Measurements from ENCODE around the gene ZC2HC1B.
"Not testable (repeated sequence)": the region's sequence is repeated elsewhere in the genome, so short reads cannot be mapped to it uniquely, and the experiment has no call there.

The ZC2HC1B gene

DNA sequence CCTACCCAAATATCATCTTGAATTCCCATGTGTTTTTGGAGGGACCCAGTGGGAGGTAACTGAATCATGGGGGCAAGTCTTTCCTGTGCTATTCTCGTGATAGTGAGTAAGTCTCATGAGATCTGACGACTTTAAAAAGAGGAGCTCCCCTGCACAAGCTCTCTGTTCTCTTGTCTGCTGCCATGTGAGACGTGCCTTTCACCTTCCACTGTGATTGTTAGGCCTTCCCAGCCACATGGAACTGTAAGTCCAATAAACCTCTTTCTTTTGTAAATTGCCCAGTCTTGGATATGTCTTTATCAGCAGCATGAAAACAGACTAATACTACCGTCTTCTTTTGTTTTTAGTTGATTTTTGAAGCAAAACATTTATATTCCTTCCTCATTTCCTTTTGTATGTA is 52.8 kb downstream of the ZC2HC1B start:
- not testable (repeated sequence) for H3K27ac ChIP-seq (ENCODE audit: low read depth in 2 of 2, low read length in 2 of 2); H3K9ac ChIP-seq (ENCODE audit: low read depth in 1 of 2, low read length in 2 of 2); H3K4me1 ChIP-seq (ENCODE audit: control insufficient read depth in 2 of 2, insufficient read depth in 2 of 2, low read length in 2 of 2); H3K4me3 ChIP-seq (ENCODE audit: low read length in 2 of 2); H3K27me3 ChIP-seq (ENCODE audit: control insufficient read depth in 2 of 2, insufficient read depth in 2 of 2, low read length in 2 of 2); H3K9me3 ChIP-seq (ENCODE audit: control insufficient read depth in 2 of 2, low read length in 2 of 2); H3K36me3 ChIP-seq (ENCODE audit: control insufficient read depth in 2 of 2, insufficient read depth in 2 of 2, low read length in 2 of 2)

DNA sequence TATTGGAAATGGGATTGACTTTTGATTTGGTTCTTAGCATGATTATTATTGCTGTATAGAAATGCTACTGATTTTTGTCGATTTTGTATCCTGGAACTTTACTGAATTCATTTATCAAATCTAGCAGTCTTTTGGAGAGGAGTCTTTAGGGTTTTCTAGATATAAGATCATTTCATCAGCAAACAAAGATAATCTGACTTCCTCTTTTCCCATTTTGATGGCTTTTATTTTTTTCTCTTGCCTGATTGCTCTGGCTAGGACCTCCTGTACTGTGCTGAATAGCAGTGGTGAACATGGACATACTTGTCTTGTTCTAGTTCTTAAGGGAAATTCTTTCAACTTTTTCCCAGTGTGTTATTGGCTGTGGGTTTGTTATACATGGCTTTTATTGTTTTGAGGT is 64.6 kb downstream of the ZC2HC1B start:
- H3K36me3 ChIP-seq (ENCODE audit: control insufficient read depth in 2 of 2, insufficient read depth in 2 of 2, low read length in 2 of 2), result no peaks in the 10 kb centered on the region
- H3K9ac ChIP-seq (ENCODE audit: low read depth in 1 of 2, low read length in 2 of 2), result no peak overlapping the region
- H3K27ac ChIP-seq (ENCODE audit: low read depth in 2 of 2, low read length in 2 of 2), result no peak overlapping the region
- H3K9me3 ChIP-seq (ENCODE audit: control insufficient read depth in 2 of 2, low read length in 2 of 2), result peaks cover 0 to 2% of the 10 kb centered on the region in 2 donors
- no peaks in the 10 kb centered on the region for H3K4me1 ChIP-seq (ENCODE audit: control insufficient read depth in 2 of 2, insufficient read depth in 2 of 2, low read length in 2 of 2)
- no peaks in the 10 kb centered on the region for H3K27me3 ChIP-seq (ENCODE audit: control insufficient read depth in 2 of 2, insufficient read depth in 2 of 2, low read length in 2 of 2)
- H3K4me3 ChIP-seq (ENCODE audit: low read length in 2 of 2), result no peak overlapping the region

DNA sequence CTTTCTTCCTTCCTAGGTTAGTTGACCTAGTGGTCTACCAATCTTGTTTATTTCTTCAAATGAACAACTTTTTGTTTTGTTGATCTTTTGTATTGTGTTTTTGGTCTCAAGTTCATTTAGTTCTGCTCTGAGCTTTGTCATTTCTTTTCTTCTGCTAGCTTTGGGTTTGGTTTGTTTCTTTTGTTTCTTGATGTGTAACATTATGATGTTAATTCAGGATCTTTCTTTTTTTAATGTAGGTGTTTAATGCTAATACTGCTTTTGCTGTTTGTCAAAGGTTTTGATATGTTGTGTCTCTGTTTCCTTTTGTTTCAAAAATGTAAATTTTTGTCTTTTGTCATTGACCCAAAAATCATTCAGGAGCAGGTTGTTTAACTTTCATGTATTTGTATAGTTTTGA is 65.7 kb downstream of the ZC2HC1B start:
- Histone ChIP-seq H3K4me1 (ENCODE audit: control insufficient read depth in 2 of 2, insufficient read depth in 2 of 2, low read length in 2 of 2) (no peaks in the 10 kb centered on the region), H3K27me3 (ENCODE audit: control insufficient read depth in 2 of 2, insufficient read depth in 2 of 2, low read length in 2 of 2) (no peaks in the 10 kb centered on the region), H3K9me3 (ENCODE audit: control insufficient read depth in 2 of 2, low read length in 2 of 2) (peaks cover 0 to 2% of the 10 kb centered on the region in 2 donors), H3K36me3 (ENCODE audit: control insufficient read depth in 2 of 2, insufficient read depth in 2 of 2, low read length in 2 of 2) (no peaks in the 10 kb centered on the region), H3K4me3 (ENCODE audit: low read length in 2 of 2) (no peak overlapping the region), H3K9ac (ENCODE audit: low read depth in 1 of 2, low read length in 2 of 2) (no peak overlapping the region), H3K27ac (ENCODE audit: low read depth in 2 of 2, low read length in 2 of 2) (no peak overlapping the region)

DNA sequence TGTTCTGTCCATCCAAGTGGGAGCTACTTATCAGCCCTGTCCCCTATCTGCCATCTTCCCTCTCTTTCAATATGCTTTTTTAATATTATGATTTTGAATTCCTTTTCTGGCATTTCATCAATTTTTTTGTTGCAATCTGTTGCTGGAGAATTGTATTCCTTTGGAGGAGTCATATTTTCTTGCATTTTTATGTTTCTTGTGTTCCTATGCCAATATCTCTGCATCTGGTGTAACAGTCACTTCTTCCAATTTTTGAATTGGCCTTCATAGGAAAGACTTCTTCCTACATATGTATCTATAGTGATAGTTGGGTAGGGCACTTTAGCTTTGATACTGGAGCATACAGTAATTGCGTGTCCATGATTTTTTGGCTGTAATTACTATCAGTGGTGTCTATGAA is 70.1 kb downstream of the ZC2HC1B start:
- Histone ChIP-seq H3K27ac (ENCODE audit: low read depth in 2 of 2, low read length in 2 of 2) (no peak overlapping the region), H3K36me3 (ENCODE audit: control insufficient read depth in 2 of 2, insufficient read depth in 2 of 2, low read length in 2 of 2) (no peaks in the 10 kb centered on the region), H3K4me3 (ENCODE audit: low read length in 2 of 2) (no peak overlapping the region), H3K4me1 (ENCODE audit: control insufficient read depth in 2 of 2, insufficient read depth in 2 of 2, low read length in 2 of 2) (no peaks in the 10 kb centered on the region), H3K27me3 (ENCODE audit: control insufficient read depth in 2 of 2, insufficient read depth in 2 of 2, low read length in 2 of 2) (no peaks in the 10 kb centered on the region), H3K9ac (ENCODE audit: low read depth in 1 of 2, low read length in 2 of 2) (no peak overlapping the region), H3K9me3 (ENCODE audit: control insufficient read depth in 2 of 2, low read length in 2 of 2) (peaks cover 0 to 2% of the 10 kb centered on the region in 2 donors)

DNA sequence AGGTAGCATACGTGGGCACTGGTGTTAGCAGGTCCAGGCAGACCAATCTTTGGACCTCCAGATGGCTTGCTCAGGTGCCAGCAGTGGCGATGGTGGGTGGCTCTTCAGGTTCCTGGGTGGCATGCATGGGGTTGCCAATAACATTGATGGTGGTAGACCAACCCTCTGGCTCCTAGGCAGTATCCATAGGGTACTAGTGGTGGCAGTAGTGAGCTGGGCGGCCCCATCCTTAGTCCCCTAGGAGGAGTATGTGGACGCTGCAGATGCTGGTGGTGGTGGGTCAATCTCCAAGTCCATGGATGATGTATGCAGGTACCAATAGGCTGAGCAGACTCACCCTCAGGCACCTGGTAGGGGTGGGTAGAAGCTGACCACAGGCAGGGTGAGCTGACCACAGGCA is 70.6 kb downstream of the ZC2HC1B start:
- no peak overlapping the region for H3K27ac ChIP-seq (ENCODE audit: low read depth in 2 of 2, low read length in 2 of 2)
- H3K36me3 ChIP-seq (ENCODE audit: control insufficient read depth in 2 of 2, insufficient read depth in 2 of 2, low read length in 2 of 2), result no peaks in the 10 kb centered on the region
- H3K4me3 ChIP-seq (ENCODE audit: low read length in 2 of 2), result no peak overlapping the region
- H3K4me1 ChIP-seq (ENCODE audit: control insufficient read depth in 2 of 2, insufficient read depth in 2 of 2, low read length in 2 of 2), result no peaks in the 10 kb centered on the region
- peaks cover 0 to 2% of the 10 kb centered on the region in 2 donors for H3K9me3 ChIP-seq (ENCODE audit: control insufficient read depth in 2 of 2, low read length in 2 of 2)
- no peak overlapping the region for H3K9ac ChIP-seq (ENCODE audit: low read depth in 1 of 2, low read length in 2 of 2)
- H3K27me3 ChIP-seq (ENCODE audit: control insufficient read depth in 2 of 2, insufficient read depth in 2 of 2, low read length in 2 of 2), result no peaks in the 10 kb centered on the region

DNA sequence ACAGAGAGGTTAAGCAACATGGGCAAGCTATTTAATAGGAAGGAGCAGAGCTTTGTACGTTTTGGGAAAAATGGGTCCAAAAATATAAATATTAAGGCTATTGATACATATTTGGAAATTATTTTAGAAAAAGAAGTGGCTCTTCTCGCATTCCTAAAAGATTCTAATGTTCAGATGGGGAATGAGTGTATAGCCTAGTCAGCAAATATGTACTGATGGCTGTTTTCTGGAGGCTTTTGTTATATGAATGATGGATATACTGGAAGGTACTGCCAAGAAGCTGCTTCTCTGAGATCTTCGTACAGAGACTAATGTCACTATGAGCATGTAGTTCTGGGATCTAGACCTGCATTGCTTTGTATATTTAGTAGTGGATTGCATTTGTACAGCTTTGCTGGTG is 72.1 kb downstream of the ZC2HC1B start:
- Histone ChIP-seq H3K27me3 (ENCODE audit: control insufficient read depth in 2 of 2, insufficient read depth in 2 of 2, low read length in 2 of 2) (no peaks in the 10 kb centered on the region), H3K9ac (ENCODE audit: low read depth in 1 of 2, low read length in 2 of 2) (no peak overlapping the region), H3K9me3 (ENCODE audit: control insufficient read depth in 2 of 2, low read length in 2 of 2) (peaks cover 0 to 2% of the 10 kb centered on the region in 2 donors), H3K27ac (ENCODE audit: low read depth in 2 of 2, low read length in 2 of 2) (no peak overlapping the region), H3K36me3 (ENCODE audit: control insufficient read depth in 2 of 2, insufficient read depth in 2 of 2, low read length in 2 of 2) (no peaks in the 10 kb centered on the region), H3K4me3 (ENCODE audit: low read length in 2 of 2) (no peak overlapping the region), H3K4me1 (ENCODE audit: control insufficient read depth in 2 of 2, insufficient read depth in 2 of 2, low read length in 2 of 2) (no peaks in the 10 kb centered on the region)

DNA sequence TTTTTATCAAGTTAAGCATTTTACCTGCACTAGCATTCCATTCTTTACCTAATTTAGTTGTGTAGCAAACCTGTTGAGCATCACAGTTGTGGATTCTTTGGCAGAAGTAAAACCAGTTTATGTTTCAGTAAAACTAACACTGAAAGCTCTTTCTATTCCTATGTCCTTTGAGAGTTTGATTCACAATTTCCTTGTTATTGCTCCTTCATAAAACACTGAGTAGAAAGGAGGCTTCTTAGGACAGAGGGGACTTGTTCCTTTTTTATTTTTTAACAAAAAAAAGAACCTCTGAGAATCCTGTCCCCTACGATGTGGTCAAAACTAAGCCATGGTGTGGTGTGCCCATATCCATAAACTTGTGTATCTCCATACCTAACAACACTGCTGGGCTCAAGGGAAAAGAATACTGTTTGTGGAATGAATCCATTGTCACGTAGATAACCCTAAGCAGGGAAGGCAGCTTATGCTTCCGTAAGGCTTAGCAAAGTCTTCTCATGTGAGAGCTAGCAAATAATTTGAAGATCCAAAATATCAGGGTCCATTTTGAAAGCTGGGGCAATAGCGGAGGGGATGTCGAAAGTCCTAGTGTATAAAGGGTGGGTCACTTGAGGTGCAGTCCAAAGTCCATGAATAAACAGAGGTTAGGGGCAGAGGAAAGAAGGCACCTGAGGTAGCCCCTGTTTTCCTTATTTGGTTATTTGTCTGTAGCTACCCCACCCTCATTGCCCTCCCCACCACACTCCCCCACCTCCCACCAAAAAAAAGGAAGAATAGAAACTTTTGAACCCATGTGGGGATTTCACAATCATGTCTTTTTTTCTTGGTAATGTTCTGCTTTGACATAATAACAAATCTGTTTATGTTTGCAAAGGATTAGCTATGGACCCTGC is 72.7 kb downstream of the ZC2HC1B start:
- Histone ChIP-seq H3K4me3 (ENCODE audit: low read length in 2 of 2) (no peak overlapping the region), H3K9ac (ENCODE audit: low read depth in 1 of 2, low read length in 2 of 2) (no peak overlapping the region), H3K4me1 (ENCODE audit: control insufficient read depth in 2 of 2, insufficient read depth in 2 of 2, low read length in 2 of 2) (no peaks in the 10 kb centered on the region), H3K9me3 (ENCODE audit: control insufficient read depth in 2 of 2, low read length in 2 of 2) (peaks cover 0 to 2% of the 10 kb centered on the region in 2 donors), H3K36me3 (ENCODE audit: control insufficient read depth in 2 of 2, insufficient read depth in 2 of 2, low read length in 2 of 2) (no peaks in the 10 kb centered on the region), H3K27me3 (ENCODE audit: control insufficient read depth in 2 of 2, insufficient read depth in 2 of 2, low read length in 2 of 2) (no peaks in the 10 kb centered on the region), H3K27ac (ENCODE audit: low read depth in 2 of 2, low read length in 2 of 2) (no peak overlapping the region)

DNA sequence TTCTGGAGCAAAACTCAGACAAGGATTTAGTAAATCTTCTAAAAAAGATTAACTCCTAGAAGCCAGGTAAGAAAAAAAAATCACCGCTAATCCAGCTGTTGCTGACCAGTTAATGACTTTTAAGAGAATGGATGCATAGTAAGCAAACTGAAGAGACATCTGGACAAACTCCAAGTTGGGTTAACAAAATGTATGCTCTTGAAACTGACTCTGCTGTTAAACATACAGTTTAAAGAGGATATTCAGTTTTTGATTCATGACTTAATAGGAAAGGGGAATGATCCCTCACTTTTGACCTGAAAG is 73.3 kb downstream of the ZC2HC1B start:
- Histone ChIP-seq H3K9ac (ENCODE audit: low read depth in 1 of 2, low read length in 2 of 2) (no peak overlapping the region), H3K9me3 (ENCODE audit: control insufficient read depth in 2 of 2, low read length in 2 of 2) (peaks cover 0 to 2% of the 10 kb centered on the region in 2 donors), H3K27me3 (ENCODE audit: control insufficient read depth in 2 of 2, insufficient read depth in 2 of 2, low read length in 2 of 2) (no peaks in the 10 kb centered on the region), H3K27ac (ENCODE audit: low read depth in 2 of 2, low read length in 2 of 2) (no peak overlapping the region), H3K4me3 (ENCODE audit: low read length in 2 of 2) (no peak overlapping the region), H3K36me3 (ENCODE audit: control insufficient read depth in 2 of 2, insufficient read depth in 2 of 2, low read length in 2 of 2) (no peaks in the 10 kb centered on the region), H3K4me1 (ENCODE audit: control insufficient read depth in 2 of 2, insufficient read depth in 2 of 2, low read length in 2 of 2) (no peaks in the 10 kb centered on the region)

DNA sequence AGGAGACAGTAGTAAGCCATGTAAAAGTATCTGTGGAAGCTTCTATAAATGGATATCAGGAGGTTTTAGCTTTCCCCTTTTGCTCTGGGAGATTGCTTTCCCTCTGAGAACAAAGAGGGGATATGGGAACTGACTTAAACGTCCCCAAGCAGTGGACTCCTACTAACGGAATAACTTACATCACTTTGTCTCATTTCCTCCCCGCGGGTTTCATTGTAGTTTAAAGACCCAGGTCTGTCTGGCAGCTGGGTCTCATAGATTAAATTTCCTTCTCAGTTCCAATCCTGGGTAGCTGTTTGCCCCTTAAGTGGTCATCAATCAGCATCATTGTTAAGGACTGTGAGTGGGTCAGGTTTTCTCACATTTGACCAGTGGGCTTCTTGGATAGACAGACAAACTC is 75.1 kb downstream of the ZC2HC1B start:
- no peaks in the 10 kb centered on the region for H3K9me3 ChIP-seq (ENCODE audit: control insufficient read depth in 2 of 2, low read length in 2 of 2)
- H3K9ac ChIP-seq (ENCODE audit: low read depth in 1 of 2, low read length in 2 of 2), result no peak overlapping the region
- H3K27ac ChIP-seq (ENCODE audit: low read depth in 2 of 2, low read length in 2 of 2), result no peak overlapping the region
- H3K36me3 ChIP-seq (ENCODE audit: control insufficient read depth in 2 of 2, insufficient read depth in 2 of 2, low read length in 2 of 2), result no peaks in the 10 kb centered on the region
- no peaks in the 10 kb centered on the region for H3K27me3 ChIP-seq (ENCODE audit: control insufficient read depth in 2 of 2, insufficient read depth in 2 of 2, low read length in 2 of 2)
- no peaks in the 10 kb centered on the region for H3K4me1 ChIP-seq (ENCODE audit: control insufficient read depth in 2 of 2, insufficient read depth in 2 of 2, low read length in 2 of 2)
- no peak overlapping the region for H3K4me3 ChIP-seq (ENCODE audit: low read length in 2 of 2)

DNA sequence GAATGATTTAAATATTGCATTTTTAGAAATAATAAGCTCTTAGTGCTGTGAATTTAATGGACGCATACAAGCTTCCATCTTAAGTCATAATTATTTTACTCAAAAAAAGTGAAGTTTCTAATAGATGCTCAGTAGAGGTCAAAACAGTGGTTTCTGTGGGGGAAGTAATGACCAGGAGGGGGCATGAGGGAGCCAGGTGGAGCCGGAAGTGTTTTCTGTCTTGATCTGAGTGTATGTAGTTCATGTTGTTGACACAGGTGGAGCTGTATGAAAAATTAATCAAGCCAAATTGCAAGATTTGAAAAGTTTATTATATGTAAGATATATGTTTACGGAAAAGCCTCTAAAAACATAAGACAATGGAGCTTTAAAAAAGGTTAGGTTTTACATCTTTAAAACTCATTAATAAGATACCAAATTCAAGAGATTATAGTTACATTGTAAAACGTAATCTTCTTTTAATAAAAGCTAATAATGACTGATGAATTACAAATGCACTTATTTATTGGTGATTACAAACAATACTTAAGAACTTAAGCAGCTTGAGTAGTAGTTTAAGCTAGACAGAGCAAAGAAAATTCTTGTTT is 75.8 kb downstream of the ZC2HC1B start:
- H3K36me3 ChIP-seq (ENCODE audit: control insufficient read depth in 2 of 2, insufficient read depth in 2 of 2, low read length in 2 of 2), result no peaks in the 10 kb centered on the region
- no peak overlapping the region for H3K9ac ChIP-seq (ENCODE audit: low read depth in 1 of 2, low read length in 2 of 2)
- H3K9me3 ChIP-seq (ENCODE audit: control insufficient read depth in 2 of 2, low read length in 2 of 2), result no peaks in the 10 kb centered on the region
- no peak overlapping the region for H3K4me3 ChIP-seq (ENCODE audit: low read length in 2 of 2)
- H3K27me3 ChIP-seq (ENCODE audit: control insufficient read depth in 2 of 2, insufficient read depth in 2 of 2, low read length in 2 of 2), result no peaks in the 10 kb centered on the region
- H3K27ac ChIP-seq (ENCODE audit: low read depth in 2 of 2, low read length in 2 of 2), result no peak overlapping the region
- H3K4me1 ChIP-seq (ENCODE audit: control insufficient read depth in 2 of 2, insufficient read depth in 2 of 2, low read length in 2 of 2), result no peaks in the 10 kb centered on the region
